Fibroblast of mammary gland (primary cell): ENCODE measurements around the gene LMTK2.

Experiments used
- DNase-seq: peaks from one replicate; pipeline ENCODE4 v3.0.0-alpha.2; 2010; ENCODE audit warnings: low read depth
- H3K4me3 ChIP-seq: 2 replicates; pipeline ENCODE4 v1.5.1; 2011; ENCODE audit warnings: low read depth, mild to moderate bottlenecking, low read length, moderate library complexity; ENCODE audit not compliant: control insufficient read depth
- CTCF ChIP-seq: conservative IDR thresholded peaks from 2 replicates; pipeline ENCODE4 v1.5.1; 2011; ENCODE audit warnings: low read depth, low read length, inconsistent platforms; ENCODE audit not compliant: control insufficient read depth, insufficient read depth

LMTK2 gene

GRCh38 chr7:98204670-98205069, 98.0 kb downstream of the LMTK2 start:
- DNase-seq: no peak
- TF ChIP-seq CTCF: no peak
- no peak overlapping the region for H3K4me3 ChIP-seq

GRCh38 chr7:98205162-98205845, 98.6 kb downstream of the LMTK2 start:
- no peak for DNase-seq
- no peak overlapping the region for H3K4me3 ChIP-seq
- no peak for TF ChIP-seq CTCF

- H3K4me3 ChIP-seq: no peak overlapping the region
- TF ChIP-seq CTCF: no peak
- DNase-seq: no peak
These were observed 100.0 kb downstream of the LMTK2 start for GRCh38 chr7:98206451-98207330.

GRCh38 chr7:98209166-98209920, 102.7 kb downstream of the LMTK2 start:
- DNase-seq: no peak
- no peak for TF ChIP-seq CTCF
- H3K4me3 ChIP-seq: no peak overlapping the region

- TF ChIP-seq CTCF: no peak
- no peak for DNase-seq
- peak overlapping the region; percentile 24 for H3K4me3 ChIP-seq
These were observed 104.0 kb downstream of the LMTK2 start for GRCh38 chr7:98210513-98211220.

- peak within 1 kb of the TSS; percentile 24 for H3K4me3 ChIP-seq
- DNase-seq: no peak
- TF ChIP-seq CTCF: no peak
These were observed 104.6 kb downstream of the LMTK2 start, which contains the start of gene BHLHA15 for GRCh38 chr7:98211221-98211675. BHLHA15 (plus strand) TSS chr7:98211439; CDS start chr7:98212310, 871 bp downstream.
